Body of pancreas (tissue), 4 donors: ENCODE data around the gene ADORA1.

ENCODE experiments used
- POLR2A ChIP-seq, 3 donors: fragments of 450-650 bp; IDR thresholded peaks; one replicate each; pipeline ENCODE4 v1.6.1; 2016; ENCODE audit warnings: antibody characterized with exemption in 3 of 3, mild to moderate bottlenecking in 2 of 3
- TF ChIP-seq, protein P1 (sequence below), 7 experiments: fragments of 450-650 bp in 4 of 7; fragments of 200-600 bp in 3 of 7; sonication (generic) in 3 of 7; IDR thresholded peaks; one replicate each; pipeline ENCODE4 v1.5.1; 2016 to 2019; ENCODE audit warnings: antibody characterized with exemption in 7 of 7

DNA sequence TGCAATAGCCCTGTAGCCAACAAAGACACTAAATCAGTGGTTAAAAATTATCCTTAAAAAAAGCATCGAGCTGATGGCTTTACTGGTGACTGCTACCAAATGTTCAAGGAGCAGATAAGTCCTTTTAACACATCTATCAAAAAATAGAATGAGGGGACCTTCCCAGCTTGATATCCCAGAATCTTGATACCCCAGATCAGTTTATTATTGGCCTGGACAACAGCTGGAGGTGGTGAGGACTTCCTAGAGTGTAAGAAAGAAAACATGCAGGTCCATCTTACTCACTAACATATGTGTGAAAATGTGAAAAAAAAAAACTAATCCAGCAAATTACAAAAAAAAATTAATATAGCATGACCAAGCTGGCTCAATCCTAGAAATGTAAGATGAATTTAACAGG, 80.7 kb downstream of the ADORA1 start:
- TF ChIP-seq, protein P1, sequence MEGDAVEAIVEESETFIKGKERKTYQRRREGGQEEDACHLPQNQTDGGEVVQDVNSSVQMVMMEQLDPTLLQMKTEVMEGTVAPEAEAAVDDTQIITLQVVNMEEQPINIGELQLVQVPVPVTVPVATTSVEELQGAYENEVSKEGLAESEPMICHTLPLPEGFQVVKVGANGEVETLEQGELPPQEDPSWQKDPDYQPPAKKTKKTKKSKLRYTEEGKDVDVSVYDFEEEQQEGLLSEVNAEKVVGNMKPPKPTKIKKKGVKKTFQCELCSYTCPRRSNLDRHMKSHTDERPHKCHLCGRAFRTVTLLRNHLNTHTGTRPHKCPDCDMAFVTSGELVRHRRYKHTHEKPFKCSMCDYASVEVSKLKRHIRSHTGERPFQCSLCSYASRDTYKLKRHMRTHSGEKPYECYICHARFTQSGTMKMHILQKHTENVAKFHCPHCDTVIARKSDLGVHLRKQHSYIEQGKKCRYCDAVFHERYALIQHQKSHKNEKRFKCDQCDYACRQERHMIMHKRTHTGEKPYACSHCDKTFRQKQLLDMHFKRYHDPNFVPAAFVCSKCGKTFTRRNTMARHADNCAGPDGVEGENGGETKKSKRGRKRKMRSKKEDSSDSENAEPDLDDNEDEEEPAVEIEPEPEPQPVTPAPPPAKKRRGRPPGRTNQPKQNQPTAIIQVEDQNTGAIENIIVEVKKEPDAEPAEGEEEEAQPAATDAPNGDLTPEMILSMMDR (IDR thresholded peaks at IDR 0.05) = no peak
- TF ChIP-seq POLR2A (IDR thresholded peaks at IDR 0.05) = no peak
